ENCODE measurements around the gene GALK1. TPM values are rescaled to one million over a fixed set of nuclear protein-coding genes. Genes with fewer than 3 reads are reported as not detected.
"Not testable (repeated sequence)": the region's sequence is repeated elsewhere in the genome, so short reads cannot be mapped to it uniquely, and the experiment has no call there.

Gene GALK1
- total and polyA plus RNA-seq, 2 donors (not counting 1 experiment from before 2014, with no cell fraction given), result 10.2 to 62.8 TPM

DNA sequence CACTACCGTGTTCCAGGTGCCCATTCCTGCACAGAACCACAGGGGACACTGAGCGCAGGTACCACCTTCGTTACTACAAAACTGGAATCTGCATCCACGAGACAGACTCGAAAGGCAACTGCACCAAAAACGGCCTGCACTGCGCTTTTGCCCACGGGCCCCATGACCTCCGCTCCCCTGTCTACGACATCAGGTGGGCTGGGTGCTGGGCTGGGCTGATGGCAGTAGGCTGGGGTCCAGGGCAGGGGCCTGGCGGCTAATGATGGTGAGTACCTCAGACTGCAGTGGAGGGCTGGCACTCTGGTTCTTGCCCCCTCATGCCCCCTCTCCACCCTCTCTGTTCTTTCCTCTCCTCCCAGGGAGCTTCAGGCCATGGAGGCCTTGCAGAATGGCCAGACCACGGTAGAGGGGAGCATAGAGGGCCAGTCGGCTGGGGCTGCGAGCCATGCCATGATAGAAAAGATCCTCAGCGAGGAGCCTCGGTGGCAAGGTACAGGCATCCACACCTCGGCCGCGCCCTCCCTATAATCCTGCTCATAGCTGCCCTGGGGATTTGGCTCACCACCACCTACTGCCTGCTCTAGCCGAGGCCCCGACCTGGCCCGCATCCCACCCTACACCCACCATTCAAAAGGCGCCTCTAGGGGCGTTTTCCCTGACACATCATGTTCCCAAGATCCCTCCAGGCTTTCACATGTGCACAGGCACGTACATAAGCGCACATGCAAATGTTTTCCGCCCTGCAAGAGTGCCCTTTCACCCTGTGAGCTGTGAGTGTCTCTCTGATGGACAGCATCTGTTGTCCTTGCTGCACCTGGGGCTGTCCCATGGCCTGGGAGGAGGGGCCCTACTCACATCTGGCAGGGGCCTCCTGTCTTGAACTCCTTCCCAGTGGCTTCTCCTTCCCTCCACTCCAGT lies 47.4 kb upstream of the GALK1 start:
- Histone ChIP-seq H3K79me2 (ENCODE audit: control insufficient read depth, insufficient read depth, low read length) (no peaks in the 10 kb centered on the region), H3K9ac (ENCODE audit: insufficient read depth, low read length) (no peak overlapping the region), H3K27me3 (ENCODE audit: control insufficient read depth, insufficient read depth, low read length) (no peaks in the 10 kb centered on the region), H2AFZ (ENCODE audit: low read length) (no peak overlapping the region), H3K4me1 (ENCODE audit: control insufficient read depth, extremely low read depth, insufficient read depth, low read length) (peaks cover 5% of the 10 kb centered on the region), H3K4me2 (ENCODE audit: extremely low read depth, insufficient read depth, low read length) (no peak overlapping the region), H3K9me3 (ENCODE audit: control insufficient read depth, insufficient read depth, low read depth, low read length) (no peaks in the 10 kb centered on the region), H3K36me3 (ENCODE audit: control insufficient read depth, insufficient read depth, low read length) (peaks cover 23% of the 10 kb centered on the region), H3K27ac (ENCODE audit: insufficient read depth, low read length) (no peak overlapping the region), H3K4me3 (replicated peaks in 1 of 4; ENCODE audit: control extremely low read depth in 1 of 4, insufficient read depth in 1 of 4, low read depth in 3 of 4, low read length in 4 of 4) (no peak overlapping the region), H4K20me1 (ENCODE audit: control insufficient read depth, extremely low read depth, insufficient read depth, low read length) (no peaks in the 10 kb centered on the region)
- DNase-seq (ENCODE audit: low read depth in 2 of 2), result peak in 1 of 2 donors; percentile 53
- TF ChIP-seq EZH2 (IDR thresholded peaks at IDR 0.05; ENCODE audit: low read length, missing control alignments), result no peak
- TF ChIP-seq, protein P1, sequence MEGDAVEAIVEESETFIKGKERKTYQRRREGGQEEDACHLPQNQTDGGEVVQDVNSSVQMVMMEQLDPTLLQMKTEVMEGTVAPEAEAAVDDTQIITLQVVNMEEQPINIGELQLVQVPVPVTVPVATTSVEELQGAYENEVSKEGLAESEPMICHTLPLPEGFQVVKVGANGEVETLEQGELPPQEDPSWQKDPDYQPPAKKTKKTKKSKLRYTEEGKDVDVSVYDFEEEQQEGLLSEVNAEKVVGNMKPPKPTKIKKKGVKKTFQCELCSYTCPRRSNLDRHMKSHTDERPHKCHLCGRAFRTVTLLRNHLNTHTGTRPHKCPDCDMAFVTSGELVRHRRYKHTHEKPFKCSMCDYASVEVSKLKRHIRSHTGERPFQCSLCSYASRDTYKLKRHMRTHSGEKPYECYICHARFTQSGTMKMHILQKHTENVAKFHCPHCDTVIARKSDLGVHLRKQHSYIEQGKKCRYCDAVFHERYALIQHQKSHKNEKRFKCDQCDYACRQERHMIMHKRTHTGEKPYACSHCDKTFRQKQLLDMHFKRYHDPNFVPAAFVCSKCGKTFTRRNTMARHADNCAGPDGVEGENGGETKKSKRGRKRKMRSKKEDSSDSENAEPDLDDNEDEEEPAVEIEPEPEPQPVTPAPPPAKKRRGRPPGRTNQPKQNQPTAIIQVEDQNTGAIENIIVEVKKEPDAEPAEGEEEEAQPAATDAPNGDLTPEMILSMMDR (conservative IDR thresholded peaks at IDR 0.05 in 1 of 2, IDR thresholded peaks at IDR 0.05 in 1 of 2; ENCODE audit: low read depth in 1 of 2, low read length in 2 of 2), result no peak

DNA sequence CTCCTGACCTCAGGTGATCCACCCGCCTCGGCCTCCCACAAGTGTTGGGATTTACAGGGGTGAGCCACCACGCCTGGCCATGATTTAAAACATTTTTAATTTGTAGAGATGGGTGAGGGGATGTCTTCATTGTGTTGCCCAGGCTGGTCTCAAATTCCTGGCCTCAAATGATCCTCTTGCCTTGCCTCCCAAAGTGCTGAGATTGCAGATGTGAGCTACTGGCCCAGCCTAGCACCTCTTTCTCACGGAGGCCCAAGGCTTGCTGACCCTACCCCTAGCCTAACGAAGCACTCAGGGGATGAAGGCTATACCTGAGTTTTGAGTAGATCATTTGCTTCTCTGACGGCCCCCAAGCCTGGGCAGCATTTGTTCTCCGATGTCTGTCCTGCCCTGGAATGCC lies 46.2 kb upstream of the GALK1 start:
- Histone ChIP-seq H3K9me3 (ENCODE audit: control insufficient read depth, insufficient read depth, low read depth, low read length) (no peaks in the 10 kb centered on the region), H3K27me3 (ENCODE audit: control insufficient read depth, insufficient read depth, low read length) (no peaks in the 10 kb centered on the region), H3K4me2 (ENCODE audit: extremely low read depth, insufficient read depth, low read length) (no peak overlapping the region), H3K27ac (ENCODE audit: insufficient read depth, low read length) (no peak overlapping the region), H4K20me1 (ENCODE audit: control insufficient read depth, extremely low read depth, insufficient read depth, low read length) (no peaks in the 10 kb centered on the region), H3K4me1 (ENCODE audit: control insufficient read depth, extremely low read depth, insufficient read depth, low read length) (peaks cover 5% of the 10 kb centered on the region), H2AFZ (ENCODE audit: low read length) (no peak overlapping the region), H3K4me3 (replicated peaks in 1 of 4; ENCODE audit: control extremely low read depth in 1 of 4, insufficient read depth in 1 of 4, low read depth in 3 of 4, low read length in 4 of 4) (no peak overlapping the region), H3K79me2 (ENCODE audit: control insufficient read depth, insufficient read depth, low read length) (no peaks in the 10 kb centered on the region), H3K9ac (ENCODE audit: insufficient read depth, low read length) (no peak overlapping the region), H3K36me3 (ENCODE audit: control insufficient read depth, insufficient read depth, low read length) (peaks cover 21% of the 10 kb centered on the region)
- no peak for DNase-seq (ENCODE audit: low read depth in 2 of 2)
- no peak for TF ChIP-seq EZH2 (IDR thresholded peaks at IDR 0.05; ENCODE audit: low read length, missing control alignments)
- TF ChIP-seq, protein P1 (conservative IDR thresholded peaks at IDR 0.05 in 1 of 2, IDR thresholded peaks at IDR 0.05 in 1 of 2; ENCODE audit: low read depth in 1 of 2, low read length in 2 of 2), result no peak

DNA sequence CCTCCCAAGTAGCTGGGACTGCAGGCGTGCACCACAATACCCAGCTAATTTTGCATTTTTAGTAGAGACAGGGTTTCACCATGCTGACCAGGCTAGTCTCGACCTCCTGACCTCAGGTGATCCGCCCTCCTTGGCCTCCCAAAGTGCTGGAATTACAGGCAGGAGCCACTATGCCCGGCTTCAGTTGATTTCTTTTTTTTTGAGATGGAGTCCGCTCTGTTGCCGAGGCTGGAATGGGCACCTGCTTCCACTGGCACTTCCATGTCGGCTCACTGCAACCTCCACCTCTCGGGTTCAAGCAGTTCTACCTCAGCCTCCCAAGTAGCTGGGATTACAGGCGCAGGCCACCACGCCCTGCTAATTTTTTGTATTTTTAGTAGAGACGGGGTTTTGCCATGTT lies 45.8 kb upstream of the GALK1 start:
- DNase-seq (ENCODE audit: low read depth in 2 of 2); H3K27ac ChIP-seq (ENCODE audit: insufficient read depth, low read length); H3K9me3 ChIP-seq (ENCODE audit: control insufficient read depth, insufficient read depth, low read depth, low read length); H3K9ac ChIP-seq (ENCODE audit: insufficient read depth, low read length); H3K79me2 ChIP-seq (ENCODE audit: control insufficient read depth, insufficient read depth, low read length); H3K27me3 ChIP-seq (ENCODE audit: control insufficient read depth, insufficient read depth, low read length); H4K20me1 ChIP-seq (ENCODE audit: control insufficient read depth, extremely low read depth, insufficient read depth, low read length); H3K4me3 ChIP-seq (replicated peaks in 1 of 4; ENCODE audit: control extremely low read depth in 1 of 4, insufficient read depth in 1 of 4, low read depth in 3 of 4, low read length in 4 of 4); H3K4me2 ChIP-seq (ENCODE audit: extremely low read depth, insufficient read depth, low read length); H2AFZ ChIP-seq (ENCODE audit: low read length); H3K4me1 ChIP-seq (ENCODE audit: control insufficient read depth, extremely low read depth, insufficient read depth, low read length): not testable (repeated sequence)
- peaks cover 21% of the 10 kb centered on the region for H3K36me3 ChIP-seq (ENCODE audit: control insufficient read depth, insufficient read depth, low read length)
